ENCODE measurements around the gene EXT2.

The EXT2 gene

GRCh38 chr11:44203270-44204043 is 108.0 kb downstream of the EXT2 start:
- no peak for DNase-seq (ENCODE audit: low read depth, low spot score)

GRCh38 chr11:44205352-44205751 is 109.9 kb downstream of the EXT2 start:
- no peak for DNase-seq (ENCODE audit: low read depth, low spot score)

GRCh38 chr11:44205836-44206235 is 110.4 kb downstream of the EXT2 start:
- no peak for DNase-seq (ENCODE audit: low read depth, low spot score)

- DNase-seq (ENCODE audit: low read depth, low spot score) = peak; percentile 70
Measured at GRCh38 chr11:44207292-44207691, 111.8 kb downstream of the EXT2 start.

- DNase-seq (ENCODE audit: low read depth, low spot score) = no peak
Measured at GRCh38 chr11:44208976-44209603, 113.6 kb downstream of the EXT2 start.

GRCh38 chr11:44212128-44212527 is 116.7 kb downstream of the EXT2 start:
- DNase-seq (ENCODE audit: low read depth, low spot score) = no peak

GRCh38 chr11:44213148-44213547 is 117.7 kb downstream of the EXT2 start:
- DNase-seq (ENCODE audit: low read depth, low spot score) = no peak

- DNase-seq (ENCODE audit: low read depth, low spot score) = no peak
Measured at GRCh38 chr11:44217432-44217831, 122.0 kb downstream of the EXT2 start.

- DNase-seq (ENCODE audit: low read depth, low spot score) = peak; percentile 37
Measured at GRCh38 chr11:44219830-44220796, 124.6 kb downstream of the EXT2 start.

- DNase-seq (ENCODE audit: low read depth, low spot score) = no peak
Measured at GRCh38 chr11:44221456-44221855, 126.0 kb downstream of the EXT2 start.

- DNase-seq (ENCODE audit: low read depth, low spot score) = no peak
Measured at GRCh38 chr11:44221992-44222391, 126.5 kb downstream of the EXT2 start.

GRCh38 chr11:44223238-44223637 is 127.8 kb downstream of the EXT2 start:
- DNase-seq (ENCODE audit: low read depth, low spot score) = no peak

- no peak for DNase-seq (ENCODE audit: low read depth, low spot score)
Measured at GRCh38 chr11:44224867-44225501, 129.5 kb downstream of the EXT2 start.

- no peak for DNase-seq (ENCODE audit: low read depth, low spot score)
Measured at GRCh38 chr11:44226490-44226889, 131.0 kb downstream of the EXT2 start.

GRCh38 chr11:44226945-44227344 is 131.5 kb downstream of the EXT2 start:
- no peak for DNase-seq (ENCODE audit: low read depth, low spot score)

GRCh38 chr11:44228379-44228778 is 132.9 kb downstream of the EXT2 start:
- no peak for DNase-seq (ENCODE audit: low read depth, low spot score)

GRCh38 chr11:44229098-44229497 is 133.6 kb downstream of the EXT2 start:
- no peak for DNase-seq (ENCODE audit: low read depth, low spot score)

- DNase-seq (ENCODE audit: low read depth, low spot score) = no peak
Measured at GRCh38 chr11:44229624-44230023, 134.1 kb downstream of the EXT2 start.

- DNase-seq (ENCODE audit: low read depth, low spot score) = no peak
Measured at GRCh38 chr11:44235765-44236201, 140.3 kb downstream of the EXT2 start.

- DNase-seq (ENCODE audit: low read depth, low spot score) = no peak
Measured at GRCh38 chr11:44236296-44236695, 140.8 kb downstream of the EXT2 start.

GRCh38 chr11:44237156-44237555 is 141.7 kb downstream of the EXT2 start:
- DNase-seq (ENCODE audit: low read depth, low spot score) = no peak

- DNase-seq (ENCODE audit: low read depth, low spot score) = no peak
Measured at GRCh38 chr11:44241851-44242250, 146.4 kb downstream of the EXT2 start.
